Fibroblast of the conjunctiva (primary cell): ENCODE data around the gene UNC5A.

Experiments used
- DNase-seq: peaks from one replicate; pipeline ENCODE4 v3.0.0-alpha.2; 2010; ENCODE audit warnings: low read depth

The UNC5A gene

DNA sequence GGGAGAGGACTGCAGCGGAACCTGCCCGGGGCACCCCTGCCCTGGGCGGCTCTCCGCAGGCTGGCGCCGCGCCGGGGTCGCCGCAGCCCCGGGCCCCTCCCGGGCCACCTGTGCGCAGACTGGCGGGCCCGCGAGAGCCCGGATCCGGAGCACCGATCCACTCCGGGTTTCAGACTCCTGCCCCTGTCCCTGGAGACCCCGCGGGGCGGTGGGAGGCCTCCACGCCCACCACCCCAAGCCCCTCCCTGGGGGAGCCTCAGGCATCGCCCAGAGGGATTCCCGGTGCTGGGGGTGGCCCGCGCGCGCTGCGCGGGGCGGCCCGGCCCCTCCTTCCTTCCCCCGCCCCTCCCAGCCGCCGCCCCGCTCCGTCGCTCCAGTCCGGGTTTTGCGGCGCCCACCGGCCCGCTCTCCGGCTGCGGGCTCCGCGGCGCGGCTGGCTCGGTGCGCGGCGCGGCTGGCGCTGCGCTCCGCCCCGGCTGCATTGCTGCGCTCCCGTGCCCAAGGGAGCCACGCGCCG is at the start of gene UNC5A:
TSS of gene UNC5A (plus strand) at position 479 of the 517 bp plus-strand sequence. CDS start 192 bp downstream, outside the sequence.
- no peak for DNase-seq

DNA sequence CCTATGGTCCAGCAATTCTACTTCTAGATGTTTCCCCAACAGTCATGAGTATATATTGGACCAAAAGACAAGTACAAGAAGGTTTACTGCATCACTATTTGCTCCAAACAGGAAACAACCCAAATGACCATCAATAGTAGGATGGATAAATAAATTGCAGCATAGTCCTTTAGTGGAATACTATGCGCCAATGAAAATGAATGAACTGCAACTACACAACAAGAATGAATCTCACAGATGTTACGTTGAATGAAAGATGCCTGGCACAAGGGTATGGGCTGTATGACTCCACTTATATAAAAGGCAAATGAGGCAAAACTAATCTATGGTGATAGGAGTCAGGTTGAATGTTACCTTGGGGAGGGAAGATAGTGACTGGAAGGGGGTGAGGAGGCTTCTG is 48.6 kb upstream of the UNC5A start:
- DNase-seq, result no peak

DNA sequence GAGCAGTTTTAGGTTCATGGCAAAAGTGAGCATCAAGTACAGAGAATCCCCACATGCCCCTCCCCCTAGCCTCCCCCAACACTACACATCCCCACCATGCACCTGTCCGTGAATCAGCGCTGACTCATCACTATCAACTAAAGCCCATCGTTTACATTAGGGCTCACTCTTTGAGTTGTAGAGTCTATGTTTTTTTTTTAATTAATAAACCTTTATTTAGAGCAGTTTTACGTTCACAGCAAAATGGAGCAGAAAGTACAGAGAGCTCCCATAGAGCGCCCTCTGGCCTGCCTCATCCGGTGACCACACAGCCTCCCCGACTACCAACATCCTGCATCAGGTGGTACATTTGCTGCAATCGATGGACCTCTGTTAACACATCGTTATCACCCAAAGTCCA is 47.9 kb upstream of the UNC5A start:
- DNase-seq, result no peak

DNA sequence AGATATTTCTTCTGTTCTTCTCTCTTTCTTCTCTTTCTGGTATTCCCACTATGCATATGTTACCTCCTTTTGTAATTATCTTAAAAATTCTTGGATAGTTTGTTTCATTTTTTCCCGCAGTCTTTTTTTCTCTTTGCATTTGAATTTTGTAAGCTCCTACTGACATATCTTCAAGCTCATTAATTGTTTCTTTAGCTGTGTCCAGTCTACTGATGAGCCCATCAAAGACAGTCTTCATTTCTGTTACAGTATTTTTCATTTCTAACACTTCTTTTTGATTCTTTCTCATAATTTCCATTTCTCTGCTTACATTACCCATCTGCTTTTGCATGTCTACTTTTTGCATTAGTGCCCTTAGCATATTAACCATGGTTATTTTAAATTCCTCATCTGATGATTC is 44.7 kb upstream of the UNC5A start:
- no peak for DNase-seq

DNA sequence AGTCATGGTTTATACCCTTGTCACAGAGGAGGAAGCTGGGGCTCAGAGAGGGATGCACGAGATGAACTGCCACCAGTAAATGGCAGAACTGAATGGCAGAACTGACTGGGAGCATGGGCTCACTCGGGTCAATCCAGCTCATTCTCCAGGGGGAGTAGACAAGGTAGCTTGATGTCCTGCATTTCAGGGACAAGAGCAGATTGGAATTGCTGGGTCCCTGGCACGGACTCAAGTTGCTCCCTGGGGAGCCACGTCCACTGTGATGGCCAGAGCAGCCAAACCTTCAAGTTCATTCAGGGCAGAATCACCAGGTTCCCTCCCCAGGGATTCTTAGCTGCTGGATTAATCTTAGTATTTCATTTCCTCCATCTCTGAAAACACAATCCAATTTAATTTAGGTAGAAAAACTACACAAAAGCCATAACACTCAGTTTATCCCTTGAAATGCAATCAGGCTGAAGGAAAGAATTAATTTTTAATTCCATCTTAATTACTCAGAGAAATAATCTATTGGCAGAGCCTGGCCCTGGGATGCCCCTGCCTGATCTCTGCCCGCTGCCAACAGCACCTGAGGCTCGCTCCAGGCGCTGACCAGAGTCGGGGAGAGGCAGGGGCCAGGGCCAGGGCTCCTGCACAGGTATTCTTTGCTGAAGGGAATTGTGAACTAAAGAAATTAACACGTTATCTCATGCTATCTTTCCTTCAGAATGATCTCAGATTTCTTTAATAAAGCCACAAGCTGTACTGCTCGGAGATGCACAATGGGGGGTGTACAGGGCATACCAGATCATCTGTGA is 42.0 kb upstream of the UNC5A start:
- DNase-seq, result no peak

DNA sequence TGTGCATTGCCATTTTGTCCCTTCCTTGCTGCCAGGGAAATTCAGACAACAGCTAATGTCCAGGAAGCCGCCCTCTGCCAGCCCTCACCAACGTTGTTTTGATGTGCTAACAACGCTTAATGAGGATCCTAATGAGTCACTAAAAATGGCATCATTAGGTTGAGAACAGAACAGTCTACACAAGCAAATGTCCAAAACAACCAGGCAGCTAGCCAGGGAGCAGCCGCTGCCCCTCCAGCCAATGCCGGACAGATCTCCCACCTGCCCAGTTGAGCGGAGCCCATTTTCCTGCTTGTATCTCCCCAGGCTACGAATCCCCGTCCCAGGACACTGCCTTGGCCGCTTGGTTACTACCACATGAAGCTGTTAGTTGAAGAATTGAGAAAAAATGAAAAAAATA is 40.4 kb upstream of the UNC5A start:
- DNase-seq, result no peak

DNA sequence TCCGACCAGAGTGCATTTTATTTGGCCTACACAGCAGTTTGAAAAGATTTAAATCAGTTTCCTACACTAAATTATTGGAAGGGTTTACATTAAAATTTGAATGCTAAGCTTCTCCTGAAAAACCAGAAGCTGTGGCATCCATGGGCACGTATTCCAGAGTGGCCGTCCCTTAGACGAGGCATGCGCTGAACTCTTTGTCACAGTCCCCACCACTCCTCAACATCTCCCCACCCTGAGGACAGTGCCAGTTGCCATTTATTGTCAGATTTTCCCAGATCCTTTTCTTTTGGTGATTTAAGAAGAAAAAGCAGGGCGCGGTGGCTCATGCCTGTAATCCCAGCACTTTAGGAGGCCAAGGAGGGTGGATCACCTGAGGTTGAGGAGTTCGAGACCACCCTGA is 39.9 kb upstream of the UNC5A start:
- no peak for DNase-seq

DNA sequence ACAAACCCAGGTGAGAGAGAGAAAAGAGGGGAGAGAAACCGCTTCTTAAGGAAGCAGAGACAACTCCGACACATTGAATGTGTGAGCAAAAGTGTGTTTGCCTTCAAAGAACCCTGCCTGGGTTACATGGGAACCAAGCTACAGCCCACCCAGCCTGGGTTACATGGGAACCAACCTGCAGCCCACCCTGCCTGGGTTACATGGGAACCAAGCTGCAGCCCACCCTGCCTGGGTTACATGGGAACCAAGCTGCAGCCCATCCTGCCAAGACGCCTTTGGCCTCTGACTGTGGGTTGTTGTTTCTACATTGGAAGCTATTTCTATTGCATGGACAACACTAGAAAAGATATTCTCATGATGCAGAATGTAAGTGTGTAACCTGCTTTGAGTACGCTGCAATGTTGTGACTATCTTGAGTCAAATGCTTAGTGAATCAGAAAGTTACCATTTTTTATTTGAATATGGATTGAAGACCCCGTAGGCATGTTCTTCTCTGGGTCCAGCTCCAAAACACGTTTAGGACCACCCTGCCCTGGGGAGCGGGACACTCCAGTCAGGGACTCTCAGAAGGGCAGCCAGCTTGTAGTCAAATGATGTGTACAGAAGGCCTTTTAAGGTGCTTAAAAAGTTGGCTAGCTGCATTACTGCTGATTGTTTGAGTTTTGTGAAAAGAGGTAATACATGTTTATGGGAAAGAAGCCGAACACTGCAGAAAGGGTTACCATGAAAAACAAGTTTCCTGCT is 39.1 kb upstream of the UNC5A start:
- DNase-seq, result no peak

DNA sequence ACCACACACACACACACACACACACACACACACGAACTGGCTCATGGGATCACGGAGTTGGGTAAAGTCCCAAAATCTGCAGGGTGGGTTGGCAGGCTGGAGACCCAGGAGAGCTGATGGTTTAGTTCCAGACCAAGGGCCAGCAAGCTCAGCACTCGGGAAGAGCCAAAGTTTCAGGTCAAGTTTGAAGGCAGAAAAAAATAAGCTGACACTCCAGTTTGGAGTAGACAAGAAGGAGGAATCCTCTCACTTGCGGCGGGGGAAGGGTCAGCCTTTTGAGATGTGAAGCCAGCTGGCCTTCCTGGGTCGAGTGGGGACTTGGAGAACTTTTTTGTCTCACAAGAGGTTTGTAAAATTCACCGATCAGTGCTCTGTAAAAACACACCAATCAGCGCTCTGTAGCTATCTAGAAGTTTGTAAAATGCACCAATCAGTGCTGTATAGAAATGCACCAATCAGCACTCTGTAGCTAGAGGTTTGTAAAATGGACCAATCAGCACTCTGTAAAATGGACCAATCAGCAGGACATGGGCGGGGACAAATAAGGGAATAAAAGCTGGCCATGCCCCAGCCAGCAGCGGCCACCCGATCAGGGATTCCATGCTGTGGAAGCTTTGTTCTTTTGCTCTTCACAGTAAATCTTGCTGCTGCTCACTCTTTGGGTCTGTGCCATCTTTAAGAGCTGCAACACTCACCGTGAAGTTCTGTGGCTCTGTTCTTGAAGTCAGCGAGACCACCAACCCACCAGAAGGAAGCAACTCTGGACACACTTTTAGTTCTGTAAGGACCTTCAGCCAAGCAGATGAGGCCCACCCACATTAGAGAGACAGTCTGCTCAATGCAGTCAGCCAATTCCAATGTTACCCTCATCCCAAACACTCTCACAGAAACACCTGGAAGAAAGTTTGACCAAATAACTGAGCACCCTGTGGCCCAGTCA is 37.8 kb upstream of the UNC5A start:
- DNase-seq, result no peak

DNA sequence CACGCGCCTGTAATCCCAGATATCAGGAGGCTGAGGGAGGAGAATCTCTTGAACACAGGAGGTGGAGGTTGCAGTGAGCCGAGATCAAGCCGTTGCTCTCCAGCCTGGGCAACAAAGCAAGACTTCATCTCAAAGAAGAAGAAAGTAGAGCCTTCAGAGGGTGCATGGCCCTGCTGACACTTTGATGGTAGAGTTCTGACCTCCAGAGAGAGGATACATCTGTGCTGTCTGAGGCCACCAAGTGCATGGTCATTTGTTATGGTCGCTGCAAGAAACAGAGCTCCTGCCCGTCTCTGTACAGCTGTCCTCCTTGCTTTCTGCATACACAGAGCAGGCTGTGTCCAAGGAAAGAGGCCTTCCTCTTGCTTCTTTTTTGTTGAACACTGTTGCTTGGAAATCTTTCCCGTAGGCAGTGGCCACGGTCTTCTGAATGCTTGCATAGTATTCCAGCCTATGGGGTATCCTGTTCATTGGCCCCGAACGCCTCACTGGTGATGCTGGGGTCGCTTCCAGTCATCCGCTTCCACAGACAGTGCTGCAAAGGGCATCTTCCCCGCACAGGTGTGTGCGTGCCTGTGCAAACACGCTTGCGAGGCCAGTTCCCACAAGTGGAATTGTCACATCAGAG is 36.8 kb upstream of the UNC5A start:
- no peak for DNase-seq

DNA sequence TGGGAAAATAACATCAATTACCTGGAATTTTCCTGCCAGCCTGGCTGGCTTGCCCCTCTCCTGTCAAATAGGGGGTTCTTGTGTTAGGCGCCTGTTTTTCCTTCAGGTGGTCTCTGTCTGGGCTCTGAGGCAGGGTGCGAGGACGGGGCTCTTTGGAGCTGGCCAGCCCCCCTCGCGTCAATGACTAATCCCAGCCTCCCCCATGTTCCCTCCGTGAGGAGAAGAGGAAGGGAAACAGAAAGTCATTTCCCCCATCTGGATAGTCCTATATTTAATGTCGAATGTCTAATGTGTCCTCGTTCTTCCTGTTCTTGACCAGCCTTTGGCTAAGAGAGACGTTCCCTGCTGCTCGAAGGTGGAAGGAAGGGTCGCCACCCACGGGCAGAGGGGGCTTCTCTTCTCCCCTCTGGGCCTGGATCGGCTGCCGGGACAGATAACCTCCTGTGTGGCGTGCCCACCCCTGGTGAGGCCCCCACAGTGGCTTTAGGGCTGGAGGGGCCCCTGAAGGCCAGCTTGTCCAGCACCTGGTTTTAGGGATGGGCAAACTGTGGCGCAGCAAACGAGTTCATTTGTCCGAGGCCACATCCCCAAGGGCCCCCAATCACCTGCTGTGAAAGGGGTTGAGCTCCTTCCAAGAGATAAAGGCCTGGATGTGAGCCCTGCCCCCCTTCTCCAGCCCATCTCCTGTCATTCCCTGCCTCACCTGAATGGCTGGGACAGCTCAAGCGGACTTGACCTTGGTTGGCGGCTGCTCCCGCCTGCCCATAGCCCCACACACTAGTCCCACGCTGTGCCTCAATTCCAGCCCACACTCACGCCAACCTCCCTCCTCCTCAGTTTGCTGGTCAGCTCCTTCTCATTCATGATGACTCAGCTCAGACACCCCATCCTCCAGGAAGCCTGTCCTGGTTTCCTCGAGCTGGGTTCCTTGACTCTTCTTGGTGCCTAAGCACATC is 35.9 kb upstream of the UNC5A start:
- no peak for DNase-seq

DNA sequence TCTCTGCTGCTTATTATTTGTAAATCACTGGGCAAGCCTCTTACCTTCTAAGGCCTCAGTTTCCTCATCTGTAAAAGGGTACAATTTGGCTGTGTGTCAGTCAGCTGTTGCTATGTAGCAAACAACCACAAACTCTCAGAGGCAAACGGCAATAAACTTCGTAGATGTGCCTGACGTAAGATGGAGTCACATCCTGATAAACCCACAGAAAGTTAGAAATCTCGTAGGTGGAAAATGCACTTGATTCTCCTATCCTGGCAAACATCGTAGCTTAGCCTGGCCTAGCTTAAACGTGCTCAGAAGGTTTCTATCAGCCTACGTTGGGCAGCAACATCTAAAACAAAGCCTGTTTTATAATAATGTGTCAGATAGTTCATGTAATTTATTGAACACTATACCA is 35.0 kb upstream of the UNC5A start:
- DNase-seq, result no peak

DNA sequence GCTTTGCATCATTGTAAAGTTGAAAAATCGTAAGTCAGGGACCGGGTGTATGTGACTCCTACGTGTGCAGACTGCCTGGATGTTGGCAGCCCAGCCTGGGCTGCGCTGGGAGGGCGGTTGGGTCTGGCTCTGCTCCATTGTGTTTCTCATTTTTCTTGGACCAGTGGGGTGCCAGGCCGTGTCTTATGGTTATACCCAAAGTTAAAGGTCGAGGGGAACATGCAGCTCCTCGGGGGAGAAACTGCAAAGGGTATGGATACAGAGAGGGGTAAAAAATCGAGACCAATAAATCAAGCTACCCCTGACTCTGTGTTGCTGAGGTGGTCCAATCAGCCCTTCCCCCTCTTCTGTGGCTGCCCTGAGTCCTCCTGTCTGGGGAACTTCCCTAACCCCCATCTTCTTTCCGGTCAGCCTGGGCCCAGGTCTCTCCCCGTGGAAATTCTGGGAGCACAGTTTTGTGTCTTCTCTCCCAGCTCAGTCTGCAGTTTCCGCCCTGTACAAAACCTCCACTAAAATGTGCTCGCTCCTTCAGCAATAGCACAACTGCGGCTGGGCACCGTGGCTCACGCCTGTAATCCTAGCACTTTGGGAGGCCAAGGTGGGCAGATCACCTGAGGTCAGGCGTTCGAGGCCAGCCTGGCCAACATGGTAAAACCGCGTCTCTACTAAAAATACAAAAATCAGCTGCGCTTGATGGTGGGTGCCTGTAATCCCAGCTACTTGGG is 34.1 kb upstream of the UNC5A start:
- DNase-seq, result no peak

DNA sequence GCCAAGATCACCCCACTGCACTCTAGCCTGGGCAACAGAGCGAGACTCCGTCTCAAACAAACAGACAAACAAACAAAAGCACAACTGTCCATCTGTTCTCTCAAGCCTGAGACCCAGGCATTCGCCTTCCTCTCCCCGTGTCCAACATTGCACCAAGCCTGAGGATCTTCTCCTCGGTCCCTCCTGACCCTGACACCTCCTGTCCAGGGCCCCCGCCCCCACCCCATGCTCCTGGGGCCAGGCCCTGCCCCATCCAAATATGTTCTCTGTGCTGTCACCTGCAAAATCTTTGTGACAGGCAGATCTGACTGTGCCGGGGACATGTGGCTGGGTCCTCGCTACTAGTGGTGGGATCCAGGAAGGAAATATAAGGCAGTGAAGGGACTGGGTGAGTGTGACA is 33.4 kb upstream of the UNC5A start:
- DNase-seq, result no peak

DNA sequence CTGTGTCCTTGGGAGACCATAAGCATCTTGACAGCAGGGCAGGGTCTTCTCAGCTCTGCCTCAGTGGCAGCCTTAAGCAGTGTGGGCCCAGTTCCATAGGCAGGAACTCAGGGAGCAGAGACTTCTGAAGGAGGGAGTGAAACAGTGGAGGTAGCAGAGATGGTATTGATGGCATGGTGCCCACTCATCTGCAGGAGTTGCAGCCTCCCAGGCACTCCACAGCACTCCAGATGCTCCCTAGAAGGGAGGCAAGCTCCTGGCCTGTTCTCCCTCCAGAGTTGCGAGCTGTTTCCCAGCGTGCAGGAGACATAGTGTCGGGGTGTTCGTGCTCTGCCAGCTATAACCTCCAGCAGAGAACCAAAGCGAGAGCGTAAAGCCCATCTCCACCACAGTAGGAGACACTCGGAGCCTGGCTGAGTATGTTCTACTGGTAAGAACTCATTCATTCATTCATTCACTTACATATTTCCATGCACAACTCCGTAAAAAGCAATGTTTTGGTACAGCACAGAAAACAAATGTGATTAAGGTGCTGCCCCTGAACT is 31.4 kb upstream of the UNC5A start:
- DNase-seq, result no peak

DNA sequence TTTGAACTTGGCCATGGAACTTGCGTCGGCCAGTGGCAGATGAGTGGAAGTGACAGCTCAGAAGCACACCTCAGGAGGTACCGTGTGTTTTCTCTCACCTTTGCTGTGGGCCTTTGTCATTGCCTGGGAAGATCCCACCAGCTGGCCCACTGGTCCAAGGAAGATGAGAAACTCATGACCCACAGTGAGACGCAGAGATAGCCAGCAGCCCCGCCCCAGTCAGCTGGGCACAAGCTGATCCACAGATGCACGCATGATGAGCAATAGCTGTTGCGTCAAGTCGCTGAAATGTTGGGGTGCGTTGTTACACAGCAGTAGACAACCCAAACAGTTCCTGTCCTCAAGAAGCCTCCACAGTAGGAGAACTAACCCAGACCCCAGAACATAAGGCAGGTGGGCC is 30.8 kb upstream of the UNC5A start:
- DNase-seq, result no peak

DNA sequence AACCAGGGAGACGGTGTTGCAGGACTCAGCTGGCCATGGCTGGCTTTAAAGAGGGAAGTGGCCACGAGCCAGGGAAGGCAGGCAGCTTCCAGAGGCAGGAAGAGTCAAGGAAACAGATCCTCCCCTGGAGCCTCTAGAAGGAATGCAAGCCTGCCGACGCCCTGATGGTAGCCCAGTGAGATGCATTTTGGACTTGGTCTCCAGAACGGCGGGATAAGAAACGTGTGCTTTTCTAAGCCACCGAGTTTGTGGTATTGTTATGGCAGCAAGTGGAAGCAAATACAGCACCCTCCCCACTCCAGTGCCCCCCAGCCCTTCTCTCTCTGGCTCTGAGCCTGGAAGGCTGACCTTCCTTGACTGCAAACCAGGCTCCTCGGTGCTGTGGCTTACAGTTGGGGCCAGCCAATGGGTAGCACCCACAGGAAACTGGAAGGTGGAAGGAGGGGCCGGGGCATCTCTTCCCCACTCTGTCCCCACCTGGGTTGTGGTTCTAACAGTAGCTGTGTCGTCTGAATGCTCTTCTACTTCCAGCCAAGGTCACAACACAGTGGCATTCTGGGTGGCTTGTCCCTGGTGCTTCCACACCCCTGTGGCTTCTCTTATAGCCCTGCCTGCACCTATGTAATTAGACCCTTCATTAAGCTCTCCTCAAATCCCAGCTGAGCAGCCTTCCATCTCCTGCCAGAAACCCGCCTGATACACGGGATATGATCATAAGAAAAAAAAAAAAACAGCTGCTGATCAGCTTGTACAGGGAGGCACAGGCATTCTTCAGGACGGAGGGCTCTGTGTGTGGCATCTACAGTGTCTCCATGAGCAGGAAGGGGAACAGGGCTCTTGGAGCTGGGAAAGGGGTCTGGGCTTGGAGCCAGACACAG is 29.9 kb upstream of the UNC5A start:
- no peak for DNase-seq

DNA sequence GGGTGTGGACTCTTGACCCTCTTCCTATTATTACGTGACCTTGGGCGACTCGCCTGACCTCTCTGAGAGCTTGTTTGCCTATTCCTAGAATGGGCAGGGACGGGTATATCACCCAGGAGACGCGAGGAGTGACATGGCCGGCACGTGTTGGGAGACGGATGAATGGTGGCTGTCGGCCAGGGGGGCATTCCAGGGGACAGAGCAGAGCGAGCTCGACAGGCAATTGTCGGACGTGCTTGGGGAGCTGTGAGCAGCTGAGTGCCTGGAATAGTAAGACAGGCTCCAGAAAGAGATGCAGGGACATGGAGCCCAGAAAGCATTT is 29.3 kb upstream of the UNC5A start:
- DNase-seq, result no peak
